Panc1 (cell line): ENCODE results near the gene KAZN.

ENCODE experiments used
- SIN3A ChIP-seq: IDR thresholded peaks from 2 replicates; pipeline ENCODE4 v1.6.1; 2012; ENCODE audit warnings: low read depth, mild to moderate bottlenecking, low read length, moderate library complexity, borderline replicate concordance; ENCODE audit not compliant: insufficient read depth
- TF ChIP-seq, protein P1 (sequence below): fragments of 450-650 bp; IDR thresholded peaks from 2 replicates; pipeline ENCODE4 v1.5.1; 2017; ENCODE audit warnings: mild to moderate bottlenecking
- TF ChIP-seq, protein P2 (sequence below), 2 experiments: IDR thresholded peaks; 2 replicates each; pipeline ENCODE4 v1.6.1; 2011 to 2012; ENCODE audit warnings: low read depth in 2 of 2, control low read depth in 1 of 2, low read length in 1 of 2, mild to moderate bottlenecking in 1 of 2, moderate library complexity in 1 of 2; ENCODE audit not compliant: insufficient read depth in 1 of 2

DNA sequence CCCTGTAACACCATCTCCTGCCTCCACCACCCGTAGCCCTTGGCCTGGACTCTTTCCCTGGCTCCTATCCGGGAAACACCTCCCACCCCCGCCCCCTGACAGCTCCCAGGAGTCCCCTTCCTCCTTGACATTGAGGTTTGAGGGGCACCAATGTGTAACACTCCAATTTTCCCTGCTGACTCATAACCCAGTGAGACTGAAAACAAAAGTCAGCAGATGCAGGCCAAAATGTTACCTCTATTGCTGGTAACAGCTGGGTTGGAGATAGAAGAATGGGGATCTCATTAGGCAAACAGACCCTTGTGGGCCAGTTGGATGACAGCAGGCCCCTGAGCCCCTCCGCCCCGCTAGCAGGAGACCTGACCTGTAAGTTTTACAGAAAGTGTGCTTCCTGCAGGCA, 237.2 kb downstream of the KAZN start:
- TF ChIP-seq, protein P1, sequence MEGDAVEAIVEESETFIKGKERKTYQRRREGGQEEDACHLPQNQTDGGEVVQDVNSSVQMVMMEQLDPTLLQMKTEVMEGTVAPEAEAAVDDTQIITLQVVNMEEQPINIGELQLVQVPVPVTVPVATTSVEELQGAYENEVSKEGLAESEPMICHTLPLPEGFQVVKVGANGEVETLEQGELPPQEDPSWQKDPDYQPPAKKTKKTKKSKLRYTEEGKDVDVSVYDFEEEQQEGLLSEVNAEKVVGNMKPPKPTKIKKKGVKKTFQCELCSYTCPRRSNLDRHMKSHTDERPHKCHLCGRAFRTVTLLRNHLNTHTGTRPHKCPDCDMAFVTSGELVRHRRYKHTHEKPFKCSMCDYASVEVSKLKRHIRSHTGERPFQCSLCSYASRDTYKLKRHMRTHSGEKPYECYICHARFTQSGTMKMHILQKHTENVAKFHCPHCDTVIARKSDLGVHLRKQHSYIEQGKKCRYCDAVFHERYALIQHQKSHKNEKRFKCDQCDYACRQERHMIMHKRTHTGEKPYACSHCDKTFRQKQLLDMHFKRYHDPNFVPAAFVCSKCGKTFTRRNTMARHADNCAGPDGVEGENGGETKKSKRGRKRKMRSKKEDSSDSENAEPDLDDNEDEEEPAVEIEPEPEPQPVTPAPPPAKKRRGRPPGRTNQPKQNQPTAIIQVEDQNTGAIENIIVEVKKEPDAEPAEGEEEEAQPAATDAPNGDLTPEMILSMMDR: no peak
- TF ChIP-seq, protein P2, sequence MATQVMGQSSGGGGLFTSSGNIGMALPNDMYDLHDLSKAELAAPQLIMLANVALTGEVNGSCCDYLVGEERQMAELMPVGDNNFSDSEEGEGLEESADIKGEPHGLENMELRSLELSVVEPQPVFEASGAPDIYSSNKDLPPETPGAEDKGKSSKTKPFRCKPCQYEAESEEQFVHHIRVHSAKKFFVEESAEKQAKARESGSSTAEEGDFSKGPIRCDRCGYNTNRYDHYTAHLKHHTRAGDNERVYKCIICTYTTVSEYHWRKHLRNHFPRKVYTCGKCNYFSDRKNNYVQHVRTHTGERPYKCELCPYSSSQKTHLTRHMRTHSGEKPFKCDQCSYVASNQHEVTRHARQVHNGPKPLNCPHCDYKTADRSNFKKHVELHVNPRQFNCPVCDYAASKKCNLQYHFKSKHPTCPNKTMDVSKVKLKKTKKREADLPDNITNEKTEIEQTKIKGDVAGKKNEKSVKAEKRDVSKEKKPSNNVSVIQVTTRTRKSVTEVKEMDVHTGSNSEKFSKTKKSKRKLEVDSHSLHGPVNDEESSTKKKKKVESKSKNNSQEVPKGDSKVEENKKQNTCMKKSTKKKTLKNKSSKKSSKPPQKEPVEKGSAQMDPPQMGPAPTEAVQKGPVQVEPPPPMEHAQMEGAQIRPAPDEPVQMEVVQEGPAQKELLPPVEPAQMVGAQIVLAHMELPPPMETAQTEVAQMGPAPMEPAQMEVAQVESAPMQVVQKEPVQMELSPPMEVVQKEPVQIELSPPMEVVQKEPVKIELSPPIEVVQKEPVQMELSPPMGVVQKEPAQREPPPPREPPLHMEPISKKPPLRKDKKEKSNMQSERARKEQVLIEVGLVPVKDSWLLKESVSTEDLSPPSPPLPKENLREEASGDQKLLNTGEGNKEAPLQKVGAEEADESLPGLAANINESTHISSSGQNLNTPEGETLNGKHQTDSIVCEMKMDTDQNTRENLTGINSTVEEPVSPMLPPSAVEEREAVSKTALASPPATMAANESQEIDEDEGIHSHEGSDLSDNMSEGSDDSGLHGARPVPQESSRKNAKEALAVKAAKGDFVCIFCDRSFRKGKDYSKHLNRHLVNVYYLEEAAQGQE (IDR thresholded peaks at IDR 0.05; ENCODE audit: insufficient read depth in 1 of 2, low read depth in 2 of 2, low read length in 1 of 2): no peak
- no peak for TF ChIP-seq SIN3A
